IMR-90 (cell line): ENCODE measurements around the gene CCN2. TPM values are rescaled to one million over a fixed set of nuclear protein-coding genes. Genes with fewer than 3 reads are reported as not detected.

Source experiments
- ATAC-seq: fragments of 200-7000 bp; cut with Tn5 transposase; 2 replicates; pipeline ENCODE4 v1.9.1; 2020; ENCODE audit warnings: low read depth, mild to moderate bottlenecking, moderate library complexity
- BruUV-seq: library from RNA; stranded (reverse); fragments of 400-500 nt; replicated peaks from 2 replicates; lab custom pipeline; 2021; lab: Mats Ljungman, UMichigan
- CTCF ChIA-PET: fragments of 300-600 bp; formaldehyde crosslinking; extraction: SDS; loops from one replicate; lab custom pipeline; 2021; ENCODE audit warnings: antibody characterized with exemption; lab: Yijun Ruan, JAX
- POLR2A ChIA-PET: fragments of 300-600 bp; sonication (Branson Sonifier 250); formaldehyde crosslinking; loops from one replicate; lab custom pipeline; 2022; ENCODE audit warnings: antibody characterized with exemption; ENCODE audit not compliant: unreplicated experiment; lab: Charles Lee
- DNase-seq: peaks from one replicate; pipeline ENCODE4 v3.0.0; 2013
- H2AFZ ChIP-seq: replicated peaks from 2 replicates; pipeline ENCODE3; 2013; ENCODE audit warnings: low read length, mild to moderate bottlenecking; ENCODE audit not compliant: poor library complexity
- H2AK5ac ChIP-seq: 2 replicates; pipeline ENCODE4 v1.6.1; 2013; ENCODE audit warnings: low read depth, low read length, inconsistent platforms
- H2AK9ac ChIP-seq: replicated peaks from 2 replicates; pipeline ENCODE3; 2013; ENCODE audit warnings: mild to moderate bottlenecking, low read depth, low read length, moderate library complexity; ENCODE audit not compliant: poor library complexity
- H2BK120ac ChIP-seq: 2 replicates; pipeline ENCODE4 v1.6.1; 2013; ENCODE audit warnings: low read depth, low read length, inconsistent platforms
- H2BK15ac ChIP-seq: 3 replicates; pipeline ENCODE4 v1.6.1; 2013; ENCODE audit warnings: low read depth, low read length, inconsistent platforms
- H2BK20ac ChIP-seq: 2 replicates; pipeline ENCODE4 v1.6.1; 2013; ENCODE audit warnings: low read depth, mild to moderate bottlenecking, inconsistent platforms, low read length, moderate library complexity
- H2BK5ac ChIP-seq: 2 replicates; pipeline ENCODE4 v1.6.1; 2013; ENCODE audit warnings: mild to moderate bottlenecking, low read depth, low read length, inconsistent platforms; ENCODE audit not compliant: poor library complexity, severe bottlenecking
- H3K14ac ChIP-seq: replicated peaks from 2 replicates; pipeline ENCODE4 v1.6.1; 2013; ENCODE audit warnings: low read depth, low read length, inconsistent platforms
- H3K18ac ChIP-seq: 2 replicates; pipeline ENCODE4 v1.6.1; 2013; ENCODE audit warnings: low read depth, low read length, control low read depth
- H3K23ac ChIP-seq: 2 replicates; pipeline ENCODE4 v1.6.1; 2013; ENCODE audit warnings: low read depth, low read length, inconsistent platforms
- H3K27ac ChIP-seq: 2 replicates; pipeline ENCODE4 v1.5.1; 2013; ENCODE audit warnings: mild to moderate bottlenecking, control low read depth, low read length; ENCODE audit not compliant: insufficient read depth
- H3K27me3 ChIP-seq: 2 replicates; pipeline ENCODE4 v1.6.1; 2013; ENCODE audit warnings: low read length; ENCODE audit not compliant: control insufficient read depth, insufficient read depth
- H3K36me3 ChIP-seq: 2 replicates; pipeline ENCODE4 v1.6.1; 2013; ENCODE audit warnings: low read length, mixed read lengths; ENCODE audit not compliant: control insufficient read depth, insufficient read depth
- H3K4ac ChIP-seq: 2 replicates; pipeline ENCODE4 v1.6.1; 2013; ENCODE audit warnings: low read depth, low read length, inconsistent platforms
- H3K4me1 ChIP-seq: 2 replicates; pipeline ENCODE4 v1.6.1; 2013; ENCODE audit warnings: low read length, mixed read lengths; ENCODE audit not compliant: control insufficient read depth, insufficient read depth
- H3K4me2 ChIP-seq: 2 replicates; pipeline ENCODE4 v1.6.1; 2013; ENCODE audit warnings: low read depth, mild to moderate bottlenecking, control low read depth, low read length, moderate library complexity
- H3K4me3 ChIP-seq: 2 replicates; pipeline ENCODE4 v1.5.1; 2013; ENCODE audit warnings: low read depth, mild to moderate bottlenecking, control low read depth, low read length, moderate library complexity; ENCODE audit not compliant: insufficient read depth
- H3K56ac ChIP-seq: 2 replicates; pipeline ENCODE4 v1.6.1; 2013; ENCODE audit warnings: low read length, inconsistent platforms; ENCODE audit not compliant: insufficient read depth; ENCODE audit errors: extremely low read depth
- H3K79me1 ChIP-seq, 2 experiments: 2 replicates each; pipeline ENCODE4 v1.6.1; 2013; ENCODE audit warnings: low read length in 2 of 2, inconsistent platforms in 1 of 2, low read depth in 1 of 2
- H3K9ac ChIP-seq: 2 replicates; pipeline ENCODE4 v1.6.1; 2013; ENCODE audit warnings: low read depth, low read length, control low read depth
- H3K9me1 ChIP-seq: 2 replicates; pipeline ENCODE4 v1.6.1; 2013; ENCODE audit warnings: low read length, inconsistent platforms; ENCODE audit not compliant: insufficient read depth
- H3K9me3 ChIP-seq: 2 replicates; pipeline ENCODE4 v1.6.1; 2013; ENCODE audit warnings: low read length; ENCODE audit not compliant: control insufficient read depth, insufficient read depth
- H4K20me1 ChIP-seq: 2 replicates; pipeline ENCODE4 v1.6.1; 2013; ENCODE audit warnings: low read length, inconsistent platforms; ENCODE audit not compliant: insufficient read depth
- H4K5ac ChIP-seq: 2 replicates; pipeline ENCODE4 v1.6.1; 2013; ENCODE audit warnings: mild to moderate bottlenecking, low read depth, low read length, control low read depth
- H4K8ac ChIP-seq, 2 experiments: 2 replicates each; pipeline ENCODE4 v1.6.1; 2013; ENCODE audit warnings: low read depth in 2 of 2, low read length in 2 of 2, control low read depth in 1 of 2, inconsistent platforms in 1 of 2
- H4K91ac ChIP-seq: 2 replicates; pipeline ENCODE4 v1.6.1; 2013; ENCODE audit warnings: low read depth, low read length, inconsistent platforms; ENCODE audit not compliant: insufficient read depth
- BHLHE40 ChIP-seq: fragments of 150-350 bp; IDR thresholded peaks from 2 replicates; pipeline ENCODE4 v1.6.1; 2016; ENCODE audit warnings: mild to moderate bottlenecking, low read depth, low read length
- CEBPB ChIP-seq: IDR thresholded peaks from 2 replicates; pipeline ENCODE4 v1.6.1; 2012; ENCODE audit warnings: low read depth, low read length, improper control_type of control experiment
- CHD1 ChIP-seq: IDR thresholded peaks from 2 replicates; pipeline ENCODE4 v1.6.1; 2012; ENCODE audit warnings: low read depth, low read length, improper control_type of control experiment
- CTCF ChIP-seq: conservative IDR thresholded peaks from 2 replicates; pipeline ENCODE4 v1.5.1; 2012; ENCODE audit warnings: mild to moderate bottlenecking, low read depth, low read length, improper control_type of control experiment
- ELK1 ChIP-seq: fragments of 150-350 bp; IDR thresholded peaks from 2 replicates; pipeline ENCODE4 v1.6.1; 2016; ENCODE audit warnings: low read depth, mild to moderate bottlenecking, low read length, moderate library complexity, borderline replicate concordance
- MAFK ChIP-seq: IDR thresholded peaks from 2 replicates; pipeline ENCODE4 v1.6.1; 2012; ENCODE audit warnings: low read depth, low read length, improper control_type of control experiment
- MAZ ChIP-seq: IDR thresholded peaks from 2 replicates; pipeline ENCODE4 v1.6.1; 2012; ENCODE audit warnings: low read depth, mild to moderate bottlenecking, low read length, improper control_type of control experiment, moderate library complexity, borderline replicate concordance
- NFE2L2 ChIP-seq: fragments of 150-350 bp; IDR thresholded peaks from 2 replicates; pipeline ENCODE4 v1.6.1; 2016; ENCODE audit warnings: low read depth, mild to moderate bottlenecking, low read length
- POLR2A ChIP-seq: IDR thresholded peaks from 2 replicates; pipeline ENCODE4 v1.6.1; 2012; ENCODE audit warnings: mild to moderate bottlenecking, low read depth, low read length
- RAD21 ChIP-seq: IDR thresholded peaks from 2 replicates; pipeline ENCODE4 v1.6.1; 2012; ENCODE audit warnings: low read length, improper control_type of control experiment
- RCOR1 ChIP-seq: IDR thresholded peaks from 2 replicates; pipeline ENCODE4 v1.6.1; 2012; ENCODE audit warnings: mild to moderate bottlenecking, low read length, improper control_type of control experiment; ENCODE audit not compliant: insufficient replicate concordance
- RFX5 ChIP-seq: IDR thresholded peaks from 2 replicates; pipeline ENCODE4 v1.8.0; 2012; ENCODE audit warnings: low read depth, mild to moderate bottlenecking, low read length, moderate library complexity
- SMC3 ChIP-seq: fragments of 150-350 bp; IDR thresholded peaks from 2 replicates; pipeline ENCODE4 v1.6.1; 2016; ENCODE audit warnings: low read depth, mild to moderate bottlenecking, antibody characterized with exemption, low read length, moderate library complexity
- USF2 ChIP-seq: fragments of 150-350 bp; IDR thresholded peaks from 2 replicates; pipeline ENCODE4 v1.6.1; 2017; ENCODE audit warnings: mild to moderate bottlenecking, antibody characterized with exemption, low read length, low read depth
- WGBS, 2 experiments: methylation state at CpG; one replicate each; pipeline versions ENCODE4 v1.1.5 to v1.1.7; 2013; ENCODE audit warnings: missing lambda C conversion rate in 2 of 2; ENCODE audit not compliant: insufficient read length in 1 of 2; ENCODE audit errors: extremely low coverage in 2 of 2; 5-methylcytosine and 5-hydroxymethylcytosine counted together
- dilution Hi-C: fragments of 300-500 bp; cut with HindIII; formaldehyde crosslinking; loops from one replicate; pipeline ENCODE4 v1.14.3; 2018; ENCODE audit warnings: low sequenced_read_pairs; ENCODE audit not compliant: unreplicated experiment
- in situ Hi-C: fragments of 300-500 bp; cut with MboI; formaldehyde crosslinking; loops from 3 replicates; pipeline ENCODE4 v1.14.3; 2019; ENCODE audit warnings: low sequenced_read_pairs, inconsistent platforms, mixed read lengths
- intact Hi-C: fragments of 100-400 bp; cut with micrococcal nuclease; formaldehyde crosslinking; loops from 2 replicates; pipeline ENCODE4 v1.10.0; 2022
- polyA plus RNA-seq, 3 experiments: library from polyadenylated mRNA; depleted of rRNA; stranded (reverse); fragments of >200 nt; gene quantifications; 2 replicates each; pipeline ENCODE4 v1.2.3, GENCODE V29; 2012; ENCODE audit warnings: low replicate concordance in 1 of 3
- total RNA-seq: library from RNA; depleted of rRNA; stranded (reverse); fragments of >200 nt; gene quantifications from 2 replicates; pipeline ENCODE4 v1.2.3, GENCODE V29; 2012

CCN2 gene
- total and polyA plus RNA-seq, 2 of the 4 experiments (the other 2 are of a cell fraction), result 148 to 1,205 TPM

- intact Hi-C loops (no loop called here), in situ Hi-C loops (loop anchor here (10.0 kb wide), 1 partner anchor 351 kb away; no protein-coding TSS in a partner anchor), dilution Hi-C loops (no loop called here)
- no peak overlapping the region for H3K4ac ChIP-seq
- no peak overlapping the region for H2BK120ac ChIP-seq
- no peak overlapping the region for H3K9ac ChIP-seq
- no TSS peak for BruUV-seq
- no peaks in the 10 kb centered on the region for H3K27me3 ChIP-seq
- no peaks in the 10 kb centered on the region for H4K20me1 ChIP-seq
- no peak overlapping the region for H3K27ac ChIP-seq
- no peaks in the 10 kb centered on the region for H3K4me1 ChIP-seq
- H3K18ac ChIP-seq, result no peak overlapping the region
- H4K5ac ChIP-seq, result no peak overlapping the region
- H2AFZ ChIP-seq, result no peak overlapping the region
- no peak for TF ChIP-seq ELK1
- TF ChIP-seq SMC3, result peak; percentile 38; the same call in 1 of the 2 replicates
- TF ChIP-seq RFX5, result no peak
- no peak for TF ChIP-seq CEBPB
- no peak for TF ChIP-seq CHD1
- TF ChIP-seq MAFK, result no peak
- no peak for TF ChIP-seq MAZ
- peak; percentile 62 for TF ChIP-seq RAD21
- peak; percentile 49 for TF ChIP-seq CTCF
- TF ChIP-seq NFE2L2, result no peak
- TF ChIP-seq POLR2A, result no peak
- TF ChIP-seq BHLHE40, result no peak
- TF ChIP-seq USF2, result no peak
- TF ChIP-seq RCOR1, result no peak
- DNase-seq (peak; percentile 57), ATAC-seq (no peak)
- H3K56ac ChIP-seq, result no peak overlapping the region
- WGBS, 2 experiments, result 0% methylated on average over 1 of the region's 2 CpGs; no CpG with 5 or more reads in 1 of the 2 experiments
- no peak overlapping the region for H3K4me2 ChIP-seq
- H3K14ac ChIP-seq, result no peak overlapping the region
- H3K9me1 ChIP-seq, result 0 out of 2 replicates have a peak, but pooled peaks cover 2% of the 10 kb centered on the region
- no peak overlapping the region for H2BK20ac ChIP-seq
- no peak overlapping the region for H2AK9ac ChIP-seq
- no peak overlapping the region for H2BK5ac ChIP-seq
- no peak overlapping the region for H3K23ac ChIP-seq
- CTCF ChIA-PET, result interaction anchor here (0.7 to 1.7 kb wide), 6 partner anchors 8 to 357 kb away, joined by 3 to 7 read pairs (median 4); no protein-coding TSS in a partner anchor
- H4K8ac ChIP-seq, result no peak overlapping the region
- H2AK5ac ChIP-seq, result no peak overlapping the region
- no peak overlapping the region for H3K4me3 ChIP-seq
- no peaks in the 10 kb centered on the region for H3K79me1 ChIP-seq
- POLR2A ChIA-PET, result no interaction called here
- H2BK15ac ChIP-seq, result no peak overlapping the region
- no peak overlapping the region for H4K91ac ChIP-seq
- no peaks in the 10 kb centered on the region for H3K36me3 ChIP-seq
- H3K9me3 ChIP-seq, result peaks cover 3% of the 10 kb centered on the region; the same call in 1 of the 2 replicates
Measured at GRCh38 chr6:131923356-131923755, 27.8 kb downstream of the CCN2 start.
